Measurements from ENCODE around the gene PLPP3.

The PLPP3 gene

DNA sequence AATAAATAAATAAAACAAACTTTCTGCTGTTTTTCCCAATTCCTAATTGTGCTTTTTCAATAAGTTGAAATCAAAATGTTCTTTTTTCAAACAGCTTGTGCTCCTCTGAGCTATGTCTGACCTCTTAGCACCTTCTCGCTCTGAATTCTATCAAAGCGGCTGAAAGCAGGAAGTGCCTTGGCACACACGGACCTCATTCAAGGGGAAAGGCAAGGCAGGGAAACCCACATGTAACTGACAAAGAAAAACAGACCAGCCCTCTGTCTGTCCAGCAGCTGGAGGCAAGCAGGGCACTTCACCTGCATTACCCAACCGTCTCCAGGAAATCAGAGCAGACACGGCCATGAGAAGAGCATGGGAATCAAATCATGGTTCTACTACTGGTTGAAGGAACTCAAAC lies 56.7 kb downstream of the PLPP3 start:
- DNase-seq (ENCODE audit: low read depth, low spot score) = no peak

DNA sequence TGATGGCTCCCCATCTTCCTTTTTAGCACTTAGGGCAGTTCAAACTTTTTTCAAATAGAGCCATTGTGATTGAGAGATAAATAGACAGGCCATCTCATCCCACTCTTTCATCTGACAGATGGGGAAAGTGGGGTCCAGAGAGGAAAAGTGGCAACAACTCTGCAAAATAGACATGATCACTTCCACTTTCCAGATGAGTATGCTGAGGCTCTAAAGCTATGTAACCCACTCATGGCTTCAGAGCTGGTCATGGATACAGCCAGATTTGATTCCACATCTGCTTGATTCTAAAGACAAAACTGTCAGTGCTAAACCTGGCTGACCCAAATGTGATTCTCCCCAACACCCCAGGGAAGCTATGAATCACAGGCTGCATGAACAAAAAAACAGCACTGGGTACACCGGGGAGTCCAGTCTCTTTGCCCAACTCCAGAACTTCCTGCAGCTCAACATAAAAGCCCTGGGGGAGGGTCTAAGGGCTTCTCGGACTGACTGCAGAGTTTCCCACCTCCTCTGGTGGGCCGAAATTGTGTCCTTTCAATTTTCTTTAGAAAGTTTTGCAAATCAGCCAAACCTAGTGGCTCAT lies 59.3 kb downstream of the PLPP3 start:
- DNase-seq (ENCODE audit: low read depth, low spot score) = peak; percentile 67

DNA sequence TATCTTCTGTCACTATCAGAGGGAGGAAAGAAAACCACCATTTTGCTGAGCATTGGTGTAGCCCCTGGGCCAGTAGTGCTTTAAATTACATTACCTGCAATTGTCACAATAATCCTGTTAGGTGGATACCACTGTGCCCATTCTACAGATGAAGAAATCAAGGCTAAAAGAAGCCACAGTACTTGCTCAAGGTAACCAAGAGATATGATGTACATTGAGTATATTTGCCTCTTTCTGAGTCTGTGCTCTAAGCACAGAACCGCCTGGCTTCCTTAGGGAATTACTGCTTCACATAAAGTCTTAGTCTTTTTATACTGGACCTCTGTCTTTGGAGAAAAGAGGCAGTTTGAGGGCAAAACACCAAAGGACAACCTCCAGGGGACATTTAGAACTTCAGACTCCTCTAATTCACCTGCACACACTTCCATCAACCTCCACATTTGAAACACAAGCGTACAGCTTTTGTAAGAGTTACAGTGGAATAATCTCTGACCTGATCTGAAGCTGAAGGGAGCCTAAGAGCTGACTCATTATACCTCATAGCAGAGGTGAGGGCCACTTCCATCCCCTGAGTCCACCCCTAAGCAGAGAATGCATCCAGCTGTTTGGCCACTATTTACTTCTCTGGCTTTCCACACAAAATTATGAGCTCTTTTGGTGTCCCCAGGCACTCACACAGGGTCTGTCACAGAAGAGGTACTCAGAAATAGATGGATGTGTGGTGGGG lies 61.8 kb downstream of the PLPP3 start:
- no peak for DNase-seq (ENCODE audit: low read depth, low spot score)

DNA sequence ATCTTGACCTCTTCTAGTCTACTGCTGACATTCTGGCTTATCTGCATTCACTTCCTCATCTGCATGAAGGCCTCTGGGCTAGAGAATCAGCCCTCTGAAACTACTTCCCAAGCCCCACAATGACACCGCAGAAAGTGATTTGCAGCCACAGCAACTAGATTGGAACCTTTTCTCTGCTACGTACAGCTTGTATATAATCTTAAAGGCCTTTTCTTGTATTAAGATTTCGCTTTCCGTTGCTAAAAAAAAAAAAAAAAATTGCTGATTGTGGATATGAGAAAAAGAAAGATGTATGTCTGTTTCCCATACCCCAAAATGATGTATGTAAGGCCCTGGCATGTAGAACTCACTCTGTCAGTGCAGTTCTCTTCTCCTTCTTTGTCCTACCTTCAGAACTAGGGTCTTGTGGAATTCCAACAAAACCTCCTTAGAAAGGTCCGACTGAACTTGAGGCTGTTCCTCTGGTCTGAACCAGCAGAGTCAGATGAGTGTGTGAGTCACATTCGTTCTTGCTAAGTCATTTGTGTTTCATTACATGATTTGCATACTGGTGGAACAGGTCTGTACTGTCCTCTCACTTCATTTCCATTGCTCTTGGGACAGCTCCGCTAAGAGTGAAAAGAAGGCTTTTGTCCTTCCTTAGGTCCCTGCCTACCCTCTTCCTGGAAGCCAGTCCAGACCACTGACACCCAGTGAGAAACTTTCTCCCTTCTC lies 62.7 kb downstream of the PLPP3 start:
- DNase-seq (ENCODE audit: low read depth, low spot score) = no peak

DNA sequence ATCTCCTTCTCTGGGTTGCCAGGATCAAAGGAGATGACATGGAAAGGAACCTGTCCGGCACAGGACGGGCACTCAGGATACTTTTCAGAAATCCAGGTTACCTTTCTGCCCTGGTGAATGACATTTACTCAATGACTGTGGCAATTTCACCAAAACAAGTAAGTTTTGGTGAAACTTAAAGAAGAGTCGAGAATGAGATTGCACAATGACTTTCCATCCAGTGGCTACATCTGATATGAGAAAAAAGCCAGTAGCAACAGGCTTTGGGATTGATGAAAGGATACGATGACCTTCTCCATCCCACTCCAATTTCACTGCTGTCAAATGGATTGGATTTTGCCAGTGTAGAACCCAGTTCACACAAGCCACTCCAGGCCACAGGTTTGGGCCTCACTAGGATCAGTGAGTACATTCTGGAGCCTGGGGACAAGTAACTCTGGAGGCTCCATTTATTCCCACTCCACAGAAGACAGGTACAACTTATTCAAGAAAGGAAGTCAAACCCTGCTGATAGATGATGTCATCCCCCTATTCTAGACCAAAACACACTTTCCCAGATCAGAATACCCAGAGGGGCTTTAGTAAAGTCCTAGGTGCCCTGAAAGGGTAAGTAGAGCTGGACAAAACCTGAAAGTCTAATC lies 63.3 kb downstream of the PLPP3 start:
- no peak for DNase-seq (ENCODE audit: low read depth, low spot score)

DNA sequence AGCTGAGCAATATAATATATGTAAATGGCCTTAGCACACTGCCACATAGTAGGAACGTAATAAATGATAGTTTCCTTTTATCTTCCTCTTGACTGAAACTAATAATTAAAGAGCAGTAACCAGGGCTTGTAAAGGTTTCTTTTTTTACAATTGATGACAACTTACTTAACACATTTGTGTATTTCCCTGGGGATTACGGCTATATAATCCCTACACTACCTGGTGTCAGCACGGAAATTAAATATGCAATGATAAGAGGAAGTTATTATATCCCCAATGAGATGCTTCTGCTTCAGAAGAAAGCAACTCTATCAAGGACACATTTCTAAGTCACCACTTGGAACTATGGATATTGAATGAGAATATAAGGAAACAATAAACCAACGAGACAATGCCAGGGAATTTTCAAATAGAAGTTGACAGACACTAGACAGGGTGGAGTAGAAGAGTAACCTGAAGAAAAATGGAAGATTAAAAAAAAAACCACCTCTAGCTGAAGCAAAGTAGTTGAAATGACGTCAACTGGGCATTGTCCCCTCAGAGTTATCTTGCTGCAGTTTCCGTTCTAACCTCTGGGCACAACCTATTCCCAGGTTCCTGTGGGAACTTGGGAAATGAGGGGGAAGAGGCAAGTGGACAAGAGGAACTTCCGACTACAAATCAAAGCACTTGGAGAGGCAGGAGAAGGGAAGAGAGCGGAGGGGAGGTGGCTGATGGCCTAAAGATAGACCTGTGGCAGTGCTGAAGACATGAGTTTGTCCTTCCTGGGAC lies 66.5 kb downstream of the PLPP3 start:
- no peak for DNase-seq (ENCODE audit: low read depth, low spot score)

DNA sequence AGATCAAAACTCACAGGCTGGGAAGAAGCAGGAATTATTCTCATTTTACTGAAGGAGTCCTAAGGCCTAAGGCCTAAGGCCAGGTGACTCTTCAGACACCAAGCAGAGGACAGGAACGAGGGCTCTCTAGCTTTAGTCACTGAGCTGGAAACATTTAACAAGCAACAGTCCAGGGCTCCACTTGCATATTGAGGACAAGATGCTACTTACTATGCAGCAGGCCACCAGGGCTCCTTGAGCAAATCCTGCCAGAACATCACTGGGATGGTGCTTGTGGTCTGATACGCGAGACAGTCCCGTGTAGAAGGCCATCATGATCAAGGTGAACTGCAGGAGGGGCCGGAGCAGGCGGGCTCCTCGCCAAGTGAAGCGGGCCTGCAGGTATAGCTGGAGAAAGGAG lies 67.6 kb downstream of the PLPP3 start:
- no peak for DNase-seq (ENCODE audit: low read depth, low spot score)

DNA sequence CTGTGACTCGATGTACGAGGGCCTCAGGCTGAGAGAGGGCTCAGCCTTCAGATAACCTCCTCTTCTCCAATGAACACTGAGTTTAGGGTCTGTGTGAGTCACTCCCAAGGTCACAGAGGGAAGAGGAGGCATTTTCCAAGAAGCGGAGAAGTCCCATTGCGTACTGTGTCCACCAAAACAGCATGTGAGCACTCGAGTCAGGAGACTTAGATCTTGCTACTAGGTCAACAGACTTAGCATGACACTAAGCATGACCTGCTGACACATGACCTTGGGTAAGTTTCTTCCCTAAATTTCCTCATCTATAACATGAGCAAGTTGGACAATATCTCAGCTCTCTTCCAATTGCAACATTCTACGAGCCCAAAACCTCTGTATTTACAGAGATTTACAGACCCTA lies 68.0 kb downstream of the PLPP3 start:
- no peak for DNase-seq (ENCODE audit: low read depth, low spot score)

DNA sequence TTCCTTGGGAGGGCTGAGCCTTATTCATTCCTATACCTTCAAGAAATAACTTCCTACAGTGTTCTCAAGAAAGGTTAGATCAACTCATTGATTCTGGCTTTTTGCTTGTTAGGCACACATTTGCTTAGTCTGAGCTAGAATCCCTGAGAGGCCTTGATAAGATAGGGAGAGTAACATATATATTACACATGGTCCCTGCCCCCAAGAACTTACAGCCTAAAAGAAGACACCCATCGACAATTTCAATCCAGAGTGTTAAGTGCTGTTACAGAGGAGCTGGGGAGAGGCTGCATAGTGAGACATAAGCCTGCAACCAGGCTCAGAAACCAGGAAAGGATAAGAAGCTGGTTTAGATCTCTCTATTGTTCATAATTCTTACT lies 68.7 kb downstream of the PLPP3 start:
- DNase-seq (ENCODE audit: low read depth, low spot score) = no peak

DNA sequence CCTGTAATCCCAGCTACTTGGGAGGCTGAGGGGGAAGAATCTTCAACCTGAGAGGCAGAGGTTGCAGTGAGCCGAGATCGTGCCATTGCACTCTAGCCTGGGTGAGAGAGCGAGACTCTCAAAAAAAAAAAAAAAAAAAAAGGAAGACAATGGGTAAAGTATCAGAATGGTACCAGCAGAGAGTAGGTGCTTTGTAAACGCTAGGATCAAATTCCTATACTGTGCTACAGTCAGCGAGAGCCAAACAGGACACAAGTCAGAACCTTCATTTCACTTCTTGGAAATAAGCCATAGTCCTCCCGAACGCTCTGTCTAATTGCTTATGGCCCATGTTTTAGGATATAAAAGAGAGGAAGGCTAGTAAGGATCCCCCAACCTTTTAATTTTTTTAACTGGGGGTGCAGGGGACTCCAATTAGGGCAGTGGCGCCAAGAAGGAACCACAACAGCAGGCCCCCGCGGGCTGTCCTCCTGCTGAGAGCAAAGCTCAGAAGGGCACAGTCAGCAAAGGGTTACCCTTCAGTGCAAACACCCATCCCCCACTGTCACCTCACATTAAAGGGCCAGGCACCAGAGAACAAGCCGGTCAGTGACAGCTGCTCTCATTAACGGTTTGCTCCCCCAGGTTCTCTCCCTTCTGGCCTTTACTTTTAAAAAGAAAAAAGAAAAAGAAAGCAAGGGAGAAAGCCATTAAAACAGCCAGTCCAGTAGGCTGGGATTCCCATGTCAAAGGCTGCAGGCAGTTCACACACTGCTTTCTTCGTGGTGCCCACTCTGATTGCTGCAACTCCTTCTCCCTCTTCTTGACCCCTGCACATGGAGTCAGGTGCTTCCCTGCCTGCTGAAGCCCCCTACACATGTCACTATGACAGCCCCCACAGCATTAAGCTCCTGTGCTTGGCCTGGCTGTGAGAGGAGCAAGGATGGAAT lies 69.4 kb downstream of the PLPP3 start:
- no peak for DNase-seq (ENCODE audit: low read depth, low spot score)

DNA sequence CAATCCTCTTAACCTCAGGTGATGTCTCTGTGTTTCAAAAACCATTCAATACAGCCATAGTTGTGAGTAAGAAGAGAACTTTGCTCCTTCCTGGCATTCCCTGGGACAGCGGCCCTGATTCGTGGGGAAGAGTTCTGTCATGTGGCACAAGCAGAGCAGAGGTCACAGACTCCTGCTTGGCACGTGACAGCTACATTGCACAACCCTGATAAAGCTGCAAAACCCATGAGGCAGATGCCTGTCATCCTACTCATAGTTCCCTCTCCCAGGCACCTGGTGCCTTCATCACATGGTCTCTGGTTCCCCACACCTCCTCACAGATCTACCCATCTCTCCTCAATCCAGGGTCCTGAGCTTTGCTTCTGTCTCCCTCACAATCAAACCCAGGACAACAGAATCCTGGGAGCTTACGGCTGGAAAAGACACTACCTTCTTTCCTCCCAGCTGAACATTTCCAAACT lies 70.8 kb downstream of the PLPP3 start:
- DNase-seq (ENCODE audit: low read depth, low spot score) = no peak

DNA sequence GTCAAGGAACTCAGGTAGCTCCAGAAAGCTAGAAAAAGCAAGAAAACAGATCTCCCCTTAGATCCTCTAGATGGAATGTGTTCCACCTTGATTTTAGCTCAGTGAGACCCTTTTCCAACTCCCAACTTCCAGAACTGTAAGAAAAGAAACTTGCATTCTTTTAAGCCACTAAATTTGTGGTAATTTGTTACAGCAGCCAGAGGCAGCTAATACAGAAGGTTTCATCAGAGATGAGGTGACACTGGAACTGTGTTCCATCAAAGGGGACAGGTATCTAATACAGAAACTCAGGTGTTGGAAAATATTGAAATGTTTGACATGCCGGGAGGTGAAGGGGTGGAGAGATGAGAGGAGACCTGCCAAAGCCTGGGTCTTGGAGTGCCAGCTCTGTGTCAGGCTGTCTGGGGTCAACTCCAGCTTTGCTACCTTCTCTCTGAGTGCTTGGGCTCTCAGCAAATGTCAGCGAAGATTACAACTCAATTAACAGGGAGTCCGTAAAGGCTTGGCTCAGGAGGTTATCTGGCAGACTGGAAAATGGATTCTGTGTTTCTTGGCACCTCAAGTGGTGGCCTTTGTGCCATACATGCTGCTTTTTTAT lies 71.3 kb downstream of the PLPP3 start:
- DNase-seq (ENCODE audit: low read depth, low spot score) = no peak

DNA sequence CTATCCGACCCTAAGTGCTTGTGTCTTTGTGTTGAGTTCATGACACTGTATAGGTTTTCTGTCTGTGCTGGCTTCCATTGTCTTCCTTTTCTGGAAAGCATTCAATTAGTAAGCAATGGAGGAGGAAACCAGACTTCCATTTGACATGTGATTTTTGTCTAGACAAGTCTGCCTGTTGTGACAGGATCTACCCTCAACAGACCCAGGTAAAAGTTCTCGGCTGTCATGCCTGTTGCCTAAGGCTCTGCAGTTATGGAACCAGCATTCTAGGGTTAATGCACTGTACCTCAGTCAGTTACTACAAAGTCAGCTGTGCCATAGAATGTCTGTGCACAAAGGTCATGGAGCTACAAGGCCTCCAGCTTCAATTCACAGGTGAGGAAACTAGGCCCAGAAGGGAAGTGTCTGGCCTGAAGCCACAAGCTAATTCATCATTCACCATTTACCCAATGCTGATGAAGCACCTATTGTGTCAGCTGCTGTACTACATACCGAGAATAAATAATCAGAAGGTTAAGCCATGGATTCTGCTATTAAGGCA lies 72.3 kb downstream of the PLPP3 start:
- no peak for DNase-seq (ENCODE audit: low read depth, low spot score)

DNA sequence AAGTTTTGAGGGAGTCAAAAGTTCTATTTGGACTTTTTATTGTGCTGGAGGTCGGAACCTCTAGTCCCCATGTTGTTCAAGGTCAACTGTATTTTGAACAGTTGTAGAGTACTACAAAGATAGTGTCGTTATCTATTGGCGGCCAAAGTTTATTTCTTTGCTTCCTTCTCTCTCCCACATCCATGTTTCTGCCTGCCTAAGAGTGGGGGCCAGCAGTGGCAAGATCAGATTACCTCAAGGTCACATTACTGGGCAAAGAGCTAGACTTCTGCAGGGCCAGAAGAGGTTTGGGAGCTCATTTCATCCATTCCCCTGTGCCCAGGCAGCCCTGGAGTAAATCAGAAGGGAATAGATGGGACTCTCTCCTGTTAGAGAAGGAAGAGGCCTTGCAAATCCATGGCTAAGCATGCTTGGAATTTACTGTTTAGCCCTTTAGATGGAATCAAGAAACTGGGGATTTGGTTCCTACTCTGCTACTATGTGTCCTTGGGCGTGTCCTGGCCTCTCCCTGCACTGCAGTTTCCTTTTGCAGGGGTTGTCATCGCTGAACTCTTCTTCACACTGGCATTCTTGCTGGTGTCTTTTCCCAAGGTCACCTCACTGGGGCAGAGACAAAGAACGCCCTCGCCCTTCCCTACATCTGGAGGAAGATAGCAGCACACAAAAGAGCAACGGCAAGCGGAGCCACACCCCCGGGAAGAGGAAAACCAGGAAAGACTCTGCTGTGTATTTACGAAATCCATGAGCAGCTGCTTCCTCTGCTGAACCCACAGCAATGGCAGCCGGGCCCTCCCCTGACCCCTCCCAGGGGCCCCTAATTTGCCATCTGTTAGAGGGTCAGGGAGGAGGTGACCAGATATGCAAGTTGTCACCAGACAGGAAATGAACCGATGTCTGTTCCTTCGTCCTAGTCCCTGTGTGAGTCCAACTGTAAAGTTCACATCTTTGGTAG lies 73.3 kb downstream of the PLPP3 start:
- no peak for DNase-seq (ENCODE audit: low read depth, low spot score)

DNA sequence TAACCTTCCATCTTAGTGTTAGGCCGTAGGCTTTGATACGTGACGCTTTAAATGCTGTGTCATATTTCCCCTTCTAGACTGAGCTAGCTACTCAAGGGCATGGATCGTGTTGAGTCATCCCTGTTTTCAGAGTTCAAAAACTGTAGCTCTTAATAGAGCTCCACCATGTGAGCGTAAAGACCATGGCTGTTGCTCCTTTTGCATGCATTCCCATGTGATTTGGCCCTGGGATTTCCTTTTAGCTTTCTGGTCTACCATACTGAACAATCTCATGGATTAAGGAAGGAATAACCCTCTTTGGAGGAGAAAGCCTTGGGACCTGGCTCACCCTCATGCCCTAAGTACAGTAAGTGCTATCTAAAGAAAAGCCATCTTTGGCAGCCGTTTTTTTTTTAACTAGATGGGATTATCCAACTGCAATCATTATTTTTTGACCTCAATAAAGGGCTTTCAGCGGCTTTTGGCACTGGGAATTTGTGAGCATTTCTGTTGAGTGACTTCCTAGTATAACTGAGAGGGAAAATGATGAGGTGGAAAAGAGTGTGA lies 76.6 kb downstream of the PLPP3 start:
- no peak for DNase-seq (ENCODE audit: low read depth, low spot score)

DNA sequence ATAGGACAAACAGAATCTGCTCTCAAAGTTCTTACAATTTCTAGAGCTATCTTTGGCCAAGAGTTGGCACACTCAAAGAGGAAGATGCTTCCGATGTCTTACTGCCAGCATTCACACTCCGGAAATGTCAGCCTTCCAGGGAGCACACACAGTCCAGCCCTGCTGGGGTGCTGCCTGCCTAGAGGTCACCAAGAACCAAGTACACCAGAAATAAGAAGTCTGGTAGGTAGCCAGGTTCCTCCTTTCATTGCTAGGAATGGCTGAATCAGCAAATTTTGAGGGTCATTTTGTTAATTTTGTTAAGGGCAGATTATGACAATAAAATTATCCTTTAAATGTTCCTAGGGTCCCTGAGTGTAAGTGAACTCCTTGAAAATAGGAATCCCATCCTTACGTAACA lies 77.5 kb downstream of the PLPP3 start:
- DNase-seq (ENCODE audit: low read depth, low spot score) = no peak

DNA sequence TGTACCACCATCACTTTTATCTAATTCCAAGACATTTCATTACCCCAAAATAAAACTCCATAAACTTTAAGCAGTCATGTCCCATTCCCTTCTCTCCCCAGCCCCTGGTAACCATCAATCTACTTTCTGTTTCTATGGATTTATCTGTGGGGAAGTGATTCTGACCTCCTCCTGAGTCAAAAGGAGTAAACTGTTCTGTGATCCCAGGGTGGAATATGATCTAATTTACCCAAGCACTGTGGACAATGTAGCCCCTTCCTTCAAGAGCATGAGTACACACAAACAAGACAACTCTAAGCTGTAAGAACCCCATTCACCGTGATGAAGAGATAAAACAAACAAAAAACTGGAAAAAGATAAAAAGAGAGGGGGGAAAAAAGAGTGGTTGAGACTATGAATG lies 77.9 kb downstream of the PLPP3 start:
- no peak for DNase-seq (ENCODE audit: low read depth, low spot score)

Data from smooth muscle cell of the brain vasculature (primary cell).